ENCODE results near the gene CHAT. TPM values are rescaled to one million over a fixed set of nuclear protein-coding genes. Genes with fewer than 3 reads are reported as not detected.

CHAT gene
- total and polyA plus RNA-seq, 4 donors = not detected

DNA sequence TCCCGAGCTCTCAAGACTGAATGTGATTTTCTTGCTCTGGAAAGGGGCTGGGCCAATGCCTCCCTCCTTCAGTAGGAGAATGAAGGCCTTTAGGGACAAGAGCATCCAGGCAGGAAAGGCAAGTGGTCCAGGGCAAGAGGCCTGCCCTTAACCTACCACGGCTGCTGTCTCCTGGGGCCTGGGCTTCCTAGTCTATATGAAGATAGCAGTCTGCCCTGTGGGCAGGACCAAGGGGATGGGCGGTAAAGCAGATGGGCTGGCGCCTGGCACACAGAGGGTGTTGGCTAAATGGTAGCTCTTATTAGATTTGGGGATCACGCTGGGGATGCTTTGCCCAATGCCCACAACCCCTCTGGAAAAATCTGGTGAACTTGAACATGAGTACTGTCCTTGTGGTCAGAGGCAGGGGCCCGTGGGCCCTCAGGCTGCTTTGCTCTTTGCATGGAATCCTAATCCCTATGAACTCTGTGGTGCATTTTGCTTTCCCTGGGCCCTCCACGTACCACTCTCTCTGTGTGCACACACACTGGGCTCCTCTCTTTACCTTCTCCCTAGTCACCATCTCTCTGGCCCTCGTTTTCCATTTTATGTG lies 20.3 kb downstream of the CHAT start:
- H3K36me3 ChIP-seq (ENCODE audit: control insufficient read depth in 4 of 4, insufficient read depth in 4 of 4, low read length in 4 of 4) = no peaks in the 10 kb centered on the region
- H3K27ac ChIP-seq (ENCODE audit: low read depth in 1 of 2, low read length in 1 of 2) = no peak overlapping the region
- WGBS, 2 donors = 77 to 84% methylated on average over 8 of the region's 8 CpGs
- peaks cover 0 to 3% (median 0%) of the 10 kb centered on the region in 5 donors for H3K4me1 ChIP-seq (ENCODE audit: control insufficient read depth in 5 of 5, insufficient read depth in 5 of 5, low read length in 5 of 5)
- DNase-seq = no peak
- H3K27me3 ChIP-seq (ENCODE audit: control insufficient read depth in 3 of 3, insufficient read depth in 3 of 3, low read length in 2 of 3) = peaks cover 0 to 27% (median 0%) of the 10 kb centered on the region in 3 donors
- H3K4me3 ChIP-seq = no peak overlapping the region
- no peak for ATAC-seq (ENCODE audit: insufficient read depth, low FRiP score)
- H3K9me3 ChIP-seq (ENCODE audit: control insufficient read depth in 4 of 4, insufficient read depth in 3 of 4, low read length in 3 of 4) = peaks cover 0 to 3% (median 0%) of the 10 kb centered on the region in 4 donors
- no peak overlapping the region for H3K9ac ChIP-seq (ENCODE audit: insufficient read depth in 1 of 2, low read length in 2 of 2)
- TF ChIP-seq, protein P1, sequence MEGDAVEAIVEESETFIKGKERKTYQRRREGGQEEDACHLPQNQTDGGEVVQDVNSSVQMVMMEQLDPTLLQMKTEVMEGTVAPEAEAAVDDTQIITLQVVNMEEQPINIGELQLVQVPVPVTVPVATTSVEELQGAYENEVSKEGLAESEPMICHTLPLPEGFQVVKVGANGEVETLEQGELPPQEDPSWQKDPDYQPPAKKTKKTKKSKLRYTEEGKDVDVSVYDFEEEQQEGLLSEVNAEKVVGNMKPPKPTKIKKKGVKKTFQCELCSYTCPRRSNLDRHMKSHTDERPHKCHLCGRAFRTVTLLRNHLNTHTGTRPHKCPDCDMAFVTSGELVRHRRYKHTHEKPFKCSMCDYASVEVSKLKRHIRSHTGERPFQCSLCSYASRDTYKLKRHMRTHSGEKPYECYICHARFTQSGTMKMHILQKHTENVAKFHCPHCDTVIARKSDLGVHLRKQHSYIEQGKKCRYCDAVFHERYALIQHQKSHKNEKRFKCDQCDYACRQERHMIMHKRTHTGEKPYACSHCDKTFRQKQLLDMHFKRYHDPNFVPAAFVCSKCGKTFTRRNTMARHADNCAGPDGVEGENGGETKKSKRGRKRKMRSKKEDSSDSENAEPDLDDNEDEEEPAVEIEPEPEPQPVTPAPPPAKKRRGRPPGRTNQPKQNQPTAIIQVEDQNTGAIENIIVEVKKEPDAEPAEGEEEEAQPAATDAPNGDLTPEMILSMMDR (IDR thresholded peaks at IDR 0.05; ENCODE audit: control extremely low read depth, extremely low read depth) = no peak

DNA sequence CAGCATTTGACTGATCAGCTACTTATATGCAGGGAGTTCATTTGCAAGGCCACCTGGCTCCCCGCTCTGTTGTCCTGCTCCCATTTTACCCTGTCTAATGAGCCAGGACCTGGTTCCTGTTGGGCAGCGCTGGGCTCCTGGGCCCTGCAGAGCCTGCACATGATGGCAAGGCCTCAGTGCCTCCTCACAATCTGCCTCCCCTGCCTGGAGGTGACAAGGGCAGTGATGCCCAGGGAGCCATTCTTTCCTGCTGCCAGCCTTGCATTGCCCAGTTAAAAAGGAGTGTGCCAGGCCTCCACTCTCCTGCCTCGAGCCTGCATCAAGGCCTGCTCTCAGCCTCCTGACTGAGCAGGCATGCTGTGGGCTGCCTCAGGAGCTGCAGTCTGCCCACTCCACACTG lies 28.5 kb downstream of the CHAT start:
- WGBS, 2 donors = 89 to 92% methylated on average over 3 of the region's 3 CpGs
- H3K4me3 ChIP-seq = no peak overlapping the region
- no peaks in the 10 kb centered on the region for H3K4me1 ChIP-seq (ENCODE audit: control insufficient read depth in 5 of 5, insufficient read depth in 5 of 5, low read length in 5 of 5)
- H3K9me3 ChIP-seq (ENCODE audit: control insufficient read depth in 4 of 4, insufficient read depth in 3 of 4, low read length in 3 of 4) = peaks cover 0 to 5% (median 0%) of the 10 kb centered on the region in 4 donors
- no peak for DNase-seq
- no peak overlapping the region for H3K9ac ChIP-seq (ENCODE audit: insufficient read depth in 1 of 2, low read length in 2 of 2)
- peaks cover 0 to 21% (median 3%) of the 10 kb centered on the region in 3 donors for H3K27me3 ChIP-seq (ENCODE audit: control insufficient read depth in 3 of 3, insufficient read depth in 3 of 3, low read length in 2 of 3)
- no peaks in the 10 kb centered on the region for H3K36me3 ChIP-seq (ENCODE audit: control insufficient read depth in 4 of 4, insufficient read depth in 4 of 4, low read length in 4 of 4)
- no peak for ATAC-seq (ENCODE audit: insufficient read depth, low FRiP score)
- H3K27ac ChIP-seq (ENCODE audit: low read depth in 1 of 2, low read length in 1 of 2) = no peak overlapping the region
- TF ChIP-seq, protein P1 (IDR thresholded peaks at IDR 0.05; ENCODE audit: control extremely low read depth, extremely low read depth) = no peak

DNA sequence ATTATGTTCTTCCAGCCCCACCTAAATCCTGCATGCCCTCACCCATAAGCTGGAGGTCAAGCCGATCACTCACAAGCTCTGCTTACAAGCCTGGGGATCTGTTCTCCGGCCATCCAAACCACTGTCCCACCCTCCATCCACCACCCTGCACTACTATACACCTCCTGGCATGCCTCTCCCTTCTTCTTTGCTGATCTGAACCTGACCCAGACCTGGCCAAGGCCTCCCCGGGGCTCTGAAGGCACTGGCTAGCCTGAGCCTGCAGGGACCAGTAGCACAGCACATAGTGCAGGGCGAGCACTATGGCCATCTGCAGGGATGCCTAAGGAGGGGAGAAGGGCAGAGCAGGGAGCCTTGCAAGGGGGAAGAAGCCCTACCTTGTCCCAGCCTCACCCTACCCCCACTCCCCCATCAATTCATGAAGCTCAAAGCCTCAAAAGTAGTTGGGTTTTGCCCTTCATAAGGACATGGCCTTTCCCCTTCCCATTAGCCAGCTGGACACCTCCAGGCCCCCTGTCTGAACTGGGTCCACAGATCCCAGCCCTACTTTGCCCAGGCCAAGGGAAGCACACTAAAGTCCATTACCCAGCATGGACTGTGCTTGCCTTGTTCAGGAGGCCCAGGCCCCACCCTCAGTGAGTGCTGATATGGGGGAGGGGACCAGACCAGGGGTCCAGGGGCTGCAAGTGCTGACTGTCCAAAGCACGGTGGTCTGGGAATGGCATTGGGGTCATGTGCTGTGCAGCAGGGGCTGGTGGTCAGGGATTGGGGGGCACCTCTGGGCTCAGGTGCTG lies 29.6 kb downstream of the CHAT start:
- WGBS, 2 donors = 85 to 90% methylated on average over 5 of the region's 5 CpGs

More for the DNA sequence above, 29.6 kb downstream of the CHAT start:
- TF ChIP-seq, protein P1 (IDR thresholded peaks at IDR 0.05; ENCODE audit: control extremely low read depth, extremely low read depth) = no peak
- Histone ChIP-seq H3K27me3 (ENCODE audit: control insufficient read depth in 3 of 3, insufficient read depth in 3 of 3, low read length in 2 of 3) (peaks cover 0 to 13% (median 3%) of the 10 kb centered on the region in 3 donors), H3K9ac (ENCODE audit: insufficient read depth in 1 of 2, low read length in 2 of 2) (no peak overlapping the region), H3K27ac (ENCODE audit: low read depth in 1 of 2, low read length in 1 of 2) (no peak overlapping the region), H3K4me3 (no peak overlapping the region), H3K36me3 (ENCODE audit: control insufficient read depth in 4 of 4, insufficient read depth in 4 of 4, low read length in 4 of 4) (no peaks in the 10 kb centered on the region), H3K9me3 (ENCODE audit: control insufficient read depth in 4 of 4, insufficient read depth in 3 of 4, low read length in 3 of 4) (peaks cover 0 to 5% (median 0%) of the 10 kb centered on the region in 4 donors), H3K4me1 (ENCODE audit: control insufficient read depth in 5 of 5, insufficient read depth in 5 of 5, low read length in 5 of 5) (no peaks in the 10 kb centered on the region)
- DNase-seq (no peak), ATAC-seq (ENCODE audit: insufficient read depth, low FRiP score) (no peak)

Measured in lung (tissue), 12 donors.